ENCODE data around the gene SLC45A3.

SLC45A3 gene

DNA sequence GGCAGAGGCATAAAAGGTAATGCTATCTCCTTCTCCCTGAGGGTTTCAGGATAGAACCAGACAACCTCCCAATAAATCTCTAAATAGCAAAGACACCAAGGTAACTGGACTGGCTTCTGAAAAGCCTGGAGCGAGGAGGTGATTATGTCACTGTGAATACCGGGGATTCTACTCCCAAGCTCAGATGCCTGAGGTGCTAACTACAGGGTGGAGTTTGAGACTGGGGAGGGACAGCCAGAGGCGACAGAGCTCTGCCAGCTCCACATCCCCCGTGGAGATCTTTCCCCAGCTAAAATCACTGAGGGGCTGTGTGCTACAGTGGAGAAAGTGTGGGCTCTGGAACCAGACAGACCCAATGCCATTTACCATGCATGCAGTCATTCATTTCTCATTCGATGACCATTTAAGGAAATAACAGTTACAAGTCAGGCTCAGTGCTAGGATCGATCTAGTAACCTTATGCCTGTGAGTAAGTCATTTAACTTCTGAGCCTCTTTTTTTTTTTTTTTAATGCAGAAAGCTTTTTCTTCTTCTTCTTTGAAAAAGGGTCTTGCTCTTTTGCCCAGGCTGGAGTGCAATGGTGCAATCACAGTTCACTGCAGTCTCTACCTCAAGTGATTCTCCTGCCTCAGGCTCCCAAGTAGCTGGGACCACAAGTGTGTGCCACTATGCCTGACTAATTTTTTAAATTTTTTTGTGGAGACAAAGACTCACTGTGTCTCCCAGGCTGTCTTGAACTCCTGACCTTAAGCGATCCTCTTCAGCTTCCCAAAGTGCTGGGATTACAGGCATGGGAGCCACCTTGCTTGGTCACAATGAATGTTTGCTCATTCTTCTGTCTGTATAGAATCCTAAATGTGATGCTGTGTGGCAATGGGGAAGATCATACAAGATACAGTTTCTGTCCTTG, 8.1 kb upstream of the SLC45A3 start:
- TF ChIP-seq, protein P1, sequence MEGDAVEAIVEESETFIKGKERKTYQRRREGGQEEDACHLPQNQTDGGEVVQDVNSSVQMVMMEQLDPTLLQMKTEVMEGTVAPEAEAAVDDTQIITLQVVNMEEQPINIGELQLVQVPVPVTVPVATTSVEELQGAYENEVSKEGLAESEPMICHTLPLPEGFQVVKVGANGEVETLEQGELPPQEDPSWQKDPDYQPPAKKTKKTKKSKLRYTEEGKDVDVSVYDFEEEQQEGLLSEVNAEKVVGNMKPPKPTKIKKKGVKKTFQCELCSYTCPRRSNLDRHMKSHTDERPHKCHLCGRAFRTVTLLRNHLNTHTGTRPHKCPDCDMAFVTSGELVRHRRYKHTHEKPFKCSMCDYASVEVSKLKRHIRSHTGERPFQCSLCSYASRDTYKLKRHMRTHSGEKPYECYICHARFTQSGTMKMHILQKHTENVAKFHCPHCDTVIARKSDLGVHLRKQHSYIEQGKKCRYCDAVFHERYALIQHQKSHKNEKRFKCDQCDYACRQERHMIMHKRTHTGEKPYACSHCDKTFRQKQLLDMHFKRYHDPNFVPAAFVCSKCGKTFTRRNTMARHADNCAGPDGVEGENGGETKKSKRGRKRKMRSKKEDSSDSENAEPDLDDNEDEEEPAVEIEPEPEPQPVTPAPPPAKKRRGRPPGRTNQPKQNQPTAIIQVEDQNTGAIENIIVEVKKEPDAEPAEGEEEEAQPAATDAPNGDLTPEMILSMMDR (IDR thresholded peaks at IDR 0.05; ENCODE audit: insufficient read depth, missing control alignments) = no peak
- FAIRE-seq (no peak), DNase-seq (ENCODE audit: insufficient read length, low spot score) (no peak)

DNA sequence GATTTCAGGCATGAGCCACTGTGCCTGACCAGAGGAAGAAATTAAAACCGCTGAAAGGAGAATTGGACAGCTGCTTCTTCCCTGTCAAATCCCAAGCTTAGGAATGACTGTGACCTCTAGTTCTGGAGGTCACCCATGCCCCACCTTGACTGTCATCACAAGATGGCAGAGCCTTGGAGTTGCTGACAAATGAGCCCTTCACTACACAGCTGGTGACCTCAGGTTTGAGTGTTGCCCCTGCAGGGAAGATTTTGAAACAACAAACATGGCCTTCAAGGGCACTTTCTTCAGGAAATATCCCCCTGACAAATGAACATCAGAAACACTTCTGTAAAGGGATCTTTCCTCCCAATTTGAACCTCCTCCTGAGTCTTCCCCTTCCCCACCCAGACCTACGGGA, 6.9 kb upstream of the SLC45A3 start:
- no peak for DNase-seq (ENCODE audit: insufficient read length, low spot score)
- TF ChIP-seq, protein P1 (IDR thresholded peaks at IDR 0.05; ENCODE audit: insufficient read depth, missing control alignments) = no peak
- FAIRE-seq = no peak

DNA sequence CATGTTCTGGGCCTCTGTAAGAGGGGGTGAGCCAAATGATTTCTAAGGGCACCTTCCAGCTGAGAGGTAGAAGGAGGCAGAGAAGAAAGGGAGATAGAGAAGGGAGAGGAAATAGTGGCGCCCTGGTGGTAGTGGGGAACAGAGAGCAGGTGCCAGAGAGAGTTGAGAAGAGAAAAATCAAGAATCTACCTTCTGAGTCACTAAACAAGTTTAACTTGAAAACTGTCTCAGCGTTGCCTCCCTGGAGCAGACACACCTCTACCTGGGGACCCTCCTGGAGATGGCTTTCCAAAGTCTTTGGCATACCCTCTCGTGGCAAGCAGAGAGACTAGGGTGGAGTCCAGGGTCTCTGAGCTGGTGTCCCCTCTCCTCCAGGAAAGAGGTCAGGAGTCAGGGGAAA, 1.1 kb upstream of the SLC45A3 start:
- DNase-seq (ENCODE audit: insufficient read length, low spot score) (no peak), FAIRE-seq (no peak)
- TF ChIP-seq, protein P1 (IDR thresholded peaks at IDR 0.05; ENCODE audit: insufficient read depth, missing control alignments) = no peak

DNA sequence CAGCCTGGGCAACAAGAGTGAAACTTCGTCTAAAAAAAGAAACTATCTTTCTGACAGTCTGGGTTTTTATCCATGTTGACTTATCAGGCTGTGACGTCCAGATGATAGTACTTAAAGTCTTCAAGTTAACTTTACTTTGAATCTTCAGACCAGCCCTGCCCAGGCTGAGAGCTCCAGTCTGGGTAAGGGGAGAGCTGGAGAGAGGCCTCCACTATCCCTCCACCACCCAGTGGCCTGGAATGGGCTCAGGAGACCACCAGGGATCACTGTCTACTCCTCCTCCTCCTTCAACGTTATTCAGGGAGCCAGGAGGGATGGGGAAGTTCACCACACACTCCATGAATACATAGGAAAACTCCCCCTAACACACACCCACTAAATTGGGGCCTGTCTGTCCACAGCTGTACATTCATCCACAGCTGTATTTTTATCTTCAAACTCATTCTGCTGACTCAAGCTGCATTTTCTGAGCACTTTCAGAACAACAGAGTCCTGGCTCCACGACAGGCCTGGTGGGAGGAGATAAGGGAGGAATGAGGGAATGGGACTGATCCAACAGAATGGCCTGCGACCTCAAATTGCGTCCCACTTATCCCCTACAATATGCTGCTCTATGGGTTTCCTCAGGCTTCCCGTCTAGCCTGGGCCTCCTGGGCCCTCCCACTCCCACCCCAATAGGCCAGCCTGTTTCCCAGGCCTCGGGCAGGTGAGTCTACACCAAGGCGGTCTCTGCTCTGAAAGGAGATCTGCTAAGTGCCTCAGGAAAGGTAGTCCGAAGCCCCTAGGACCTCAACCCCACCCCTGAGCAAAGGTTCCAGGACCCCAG, 1.8 kb downstream of the SLC45A3 start:
- no peak for FAIRE-seq
- DNase-seq (ENCODE audit: insufficient read length, low spot score) = no peak
- TF ChIP-seq, protein P1 (IDR thresholded peaks at IDR 0.05; ENCODE audit: insufficient read depth, missing control alignments) = no peak

DNA sequence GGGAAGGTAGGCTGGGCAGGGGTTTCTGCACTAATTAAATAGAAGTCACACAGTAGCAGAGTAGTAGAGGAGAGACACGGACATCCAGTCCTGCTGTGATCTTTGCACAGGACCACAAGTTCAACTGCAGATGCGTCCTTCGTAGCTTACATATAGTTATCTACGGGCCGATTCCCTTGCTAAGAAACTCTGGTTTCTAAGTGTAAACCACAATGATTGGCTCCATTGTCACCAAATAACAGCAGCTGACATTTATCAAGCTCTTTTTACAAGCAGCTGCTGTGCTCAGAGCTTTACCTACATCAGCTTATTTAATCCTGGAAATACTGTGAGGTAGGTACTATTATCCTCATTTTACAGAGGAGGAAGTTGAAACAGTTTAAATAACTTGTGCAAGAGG, 3.1 kb downstream of the SLC45A3 start:
- DNase-seq (ENCODE audit: insufficient read length, low spot score) (no peak), FAIRE-seq (no peak)
- TF ChIP-seq, protein P1 (IDR thresholded peaks at IDR 0.05; ENCODE audit: insufficient read depth, missing control alignments) = no peak

DNA sequence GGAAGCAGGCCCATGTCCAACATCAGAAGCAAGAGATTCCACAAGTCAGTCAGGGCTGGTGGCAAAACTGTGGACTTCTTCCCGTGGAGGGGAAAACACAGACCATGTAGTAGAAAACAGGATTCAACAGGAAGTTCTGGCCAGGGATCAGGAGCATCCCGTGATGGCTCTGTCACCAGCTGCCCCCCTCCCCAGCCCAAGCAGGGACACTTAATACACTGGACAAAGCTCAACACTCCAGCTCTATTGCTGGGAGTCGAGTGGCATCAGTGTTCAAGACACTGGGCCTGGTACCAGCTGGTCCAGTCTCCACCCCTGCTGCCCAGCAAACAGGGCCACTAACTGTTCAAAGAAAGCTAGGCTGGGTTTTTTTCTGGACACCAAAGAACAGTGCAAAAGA, 3.7 kb downstream of the SLC45A3 start:
- no peak for FAIRE-seq
- DNase-seq (ENCODE audit: insufficient read length, low spot score) = no peak
- TF ChIP-seq, protein P1 (IDR thresholded peaks at IDR 0.05; ENCODE audit: insufficient read depth, missing control alignments) = no peak
